Cardiac muscle cell (in vitro differentiated cells and primary cell): ENCODE measurements around the gene FBXL7. TPM values are rescaled to one million over a fixed set of nuclear protein-coding genes. Genes with fewer than 3 reads are reported as not detected.

Experiments
- DNase-seq, 2 donors: peaks; one replicate each; pipeline versions ENCODE4 v3.0.0 to v3.0.0-alpha.2; 2010 to 2017; ENCODE audit warnings: low read depth in 1 of 2, low spot score in 1 of 2
- H3K27ac ChIP-seq: fragments of 200-600 bp; sonication (generic); 2 replicates; pipeline ENCODE4 v1.5.1; 2016
- H3K27me3 ChIP-seq: fragments of 200-600 bp; sonication (generic); 2 replicates; pipeline ENCODE4 v1.6.0; 2016; ENCODE audit warnings: control low read depth
- H3K36me3 ChIP-seq: fragments of 200-600 bp; sonication (generic); 2 replicates; pipeline ENCODE4 v1.5.1; 2016; ENCODE audit warnings: control low read depth
- H3K4me1 ChIP-seq: fragments of 200-600 bp; sonication (generic); 2 replicates; pipeline ENCODE4 v1.8.1; 2017; ENCODE audit warnings: low read depth, mild to moderate bottlenecking, mixed run types
- H3K4me3 ChIP-seq: fragments of 200-600 bp; sonication (generic); 2 replicates; pipeline ENCODE4 v1.5.1; 2016; ENCODE audit warnings: mild to moderate bottlenecking
- H3K9me3 ChIP-seq: fragments of 200-600 bp; sonication (generic); 2 replicates; pipeline ENCODE4 v1.5.1; 2017; ENCODE audit warnings: low read depth, mild to moderate bottlenecking, control low read depth
- CTCF ChIP-seq: IDR thresholded peaks from 2 replicates; pipeline ENCODE4 v1.5.1; 2012; ENCODE audit warnings: low read depth, mild to moderate bottlenecking, low read length
- polyA plus RNA-seq: library from polyadenylated mRNA; unstranded; fragments of >200 nt; fragmentation: Nextera tagmentation; extraction: Ambion mirVana; gene quantifications from 2 replicates; pipeline ENCODE4 v1.2.1, GENCODE V29; 2016
- total RNA-seq: library from RNA; depleted of rRNA; stranded (reverse); fragments of >200 nt; gene quantifications from 2 replicates; pipeline ENCODE4 v1.2.3, GENCODE V29; 2016

FBXL7 gene
- total and polyA plus RNA-seq, 2 experiments from 2014 or later: 16.7 to 22.5 TPM

- no peak for TF ChIP-seq CTCF
- no peak overlapping the region for H3K27ac ChIP-seq
- no peaks in the 10 kb centered on the region for H3K9me3 ChIP-seq
- H3K27me3 ChIP-seq: no peaks in the 10 kb centered on the region
- DNase-seq: no peak
- H3K4me1 ChIP-seq: no peaks in the 10 kb centered on the region
- H3K4me3 ChIP-seq: no peak overlapping the region
- no peaks in the 10 kb centered on the region for H3K36me3 ChIP-seq
These were observed 393.9 kb downstream of the FBXL7 start for GRCh38 chr5:15893866-15894265.

DNA sequence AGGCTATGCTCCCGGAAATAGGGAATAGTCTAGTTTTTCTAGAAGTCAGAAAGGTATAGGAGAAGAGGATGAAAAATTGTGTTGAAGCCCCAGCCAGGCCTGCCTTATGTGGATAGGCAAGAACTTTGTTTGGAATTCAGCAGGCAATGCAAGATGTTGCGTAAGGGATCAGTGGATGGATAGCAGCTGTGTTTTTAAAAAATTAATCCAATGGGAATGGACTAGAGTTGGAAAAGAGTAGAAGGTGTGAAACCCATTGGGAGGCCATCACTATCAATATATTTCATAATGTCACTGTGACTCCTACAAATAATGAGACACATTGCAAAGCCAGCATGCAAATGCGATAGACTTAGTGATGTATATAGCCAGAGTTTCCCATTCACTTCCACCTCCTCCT lies 397.7 kb downstream of the FBXL7 start:
- no peak overlapping the region for H3K27ac ChIP-seq
- H3K4me1 ChIP-seq: no peaks in the 10 kb centered on the region
- H3K4me3 ChIP-seq: no peak overlapping the region
- no peaks in the 10 kb centered on the region for H3K9me3 ChIP-seq
- H3K36me3 ChIP-seq: no peaks in the 10 kb centered on the region
- no peaks in the 10 kb centered on the region for H3K27me3 ChIP-seq
- no peak for TF ChIP-seq CTCF
- DNase-seq: peak in 1 of 2 donors; percentile 56

DNA sequence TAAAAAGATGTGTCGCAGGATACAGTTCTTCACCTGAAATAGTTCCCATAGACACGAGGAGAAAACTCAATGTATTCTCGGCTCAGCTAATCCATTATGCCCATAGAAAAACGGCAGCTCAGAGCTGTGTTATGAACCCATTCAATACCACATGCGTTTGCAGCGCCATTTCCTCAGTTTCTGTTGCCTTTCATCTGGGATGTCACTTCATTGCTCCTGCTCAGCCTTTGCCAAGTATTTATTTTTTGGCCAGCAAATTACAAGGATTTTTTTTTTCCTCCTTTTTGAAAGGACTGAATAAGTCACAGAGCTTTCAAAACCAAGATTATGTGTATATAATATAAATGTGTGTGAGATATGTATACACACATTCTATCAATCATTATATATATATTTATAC lies 398.7 kb downstream of the FBXL7 start:
- Histone ChIP-seq H3K9me3 (no peaks in the 10 kb centered on the region), H3K4me1 (no peaks in the 10 kb centered on the region), H3K27ac (no peak overlapping the region), H3K4me3 (no peak overlapping the region), H3K27me3 (no peaks in the 10 kb centered on the region), H3K36me3 (no peaks in the 10 kb centered on the region)
- no peak for DNase-seq
- TF ChIP-seq CTCF: no peak

DNA sequence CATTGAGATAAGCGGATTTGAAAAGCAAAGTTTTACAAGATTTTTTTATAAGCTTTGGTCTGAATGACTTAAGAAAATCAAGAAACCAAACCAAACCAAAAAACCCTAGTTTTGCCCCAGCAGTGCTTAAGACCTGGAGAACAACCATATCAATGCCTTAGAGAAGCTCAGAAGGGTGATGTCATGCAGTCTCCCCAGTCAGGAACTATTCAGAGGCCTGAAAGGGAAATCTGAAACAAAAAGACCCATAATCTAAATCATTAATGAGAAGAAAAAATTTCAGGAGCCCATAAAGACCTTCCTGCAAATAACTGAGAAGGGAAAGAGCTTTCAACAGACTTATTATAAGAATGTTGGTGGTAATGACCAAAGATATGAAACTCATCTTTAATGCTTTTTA lies 399.5 kb downstream of the FBXL7 start:
- DNase-seq: no peak
- Histone ChIP-seq H3K27ac (no peak overlapping the region), H3K27me3 (no peaks in the 10 kb centered on the region), H3K4me3 (no peak overlapping the region), H3K36me3 (no peaks in the 10 kb centered on the region), H3K9me3 (no peaks in the 10 kb centered on the region), H3K4me1 (no peaks in the 10 kb centered on the region)
- no peak for TF ChIP-seq CTCF

DNA sequence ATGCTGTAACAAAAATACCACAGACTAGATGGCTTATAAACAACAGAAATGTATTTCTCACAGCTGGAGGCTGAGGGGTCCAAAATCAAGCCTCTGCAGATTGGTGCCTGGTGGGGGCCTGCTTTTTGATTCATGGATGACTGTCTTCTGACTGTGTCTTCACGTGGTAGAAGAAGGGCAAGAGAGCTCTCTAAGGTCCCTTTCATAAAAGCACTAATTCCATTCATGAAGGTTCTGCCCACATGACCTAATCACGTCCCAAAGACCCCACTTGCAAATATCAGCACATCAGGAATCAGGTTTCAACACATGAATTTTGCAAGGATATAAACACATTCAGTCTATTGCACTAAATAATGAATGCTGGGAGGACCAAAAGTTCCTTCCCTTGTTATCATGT lies 401.2 kb downstream of the FBXL7 start:
- TF ChIP-seq CTCF: no peak
- Histone ChIP-seq H3K27me3 (no peaks in the 10 kb centered on the region), H3K9me3 (no peaks in the 10 kb centered on the region), H3K36me3 (no peaks in the 10 kb centered on the region), H3K27ac (no peak overlapping the region), H3K4me3 (no peak overlapping the region), H3K4me1 (no peaks in the 10 kb centered on the region)
- no peak for DNase-seq

DNA sequence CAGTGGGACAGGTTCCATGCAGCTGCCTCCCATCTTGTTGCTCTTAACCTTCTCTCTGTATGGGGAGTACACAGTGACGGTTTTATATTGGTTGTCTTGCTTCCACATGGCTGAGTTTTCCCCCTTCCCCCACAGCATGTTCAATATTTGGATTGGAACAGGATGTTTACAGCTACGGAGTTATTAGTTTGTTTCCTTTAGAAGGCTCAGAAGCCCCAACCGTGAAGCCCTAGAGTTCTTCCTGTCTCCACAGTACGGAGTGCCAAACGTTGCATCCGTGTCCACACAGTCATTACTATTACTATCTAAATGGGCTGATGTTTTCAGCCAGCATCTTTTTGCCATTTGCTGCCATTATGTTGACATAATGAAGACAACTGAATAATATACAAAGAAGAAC lies 402.1 kb downstream of the FBXL7 start:
- H3K27ac ChIP-seq: no peak overlapping the region
- no peak for DNase-seq
- no peaks in the 10 kb centered on the region for H3K4me1 ChIP-seq
- no peaks in the 10 kb centered on the region for H3K36me3 ChIP-seq
- H3K9me3 ChIP-seq: no peaks in the 10 kb centered on the region
- no peak overlapping the region for H3K4me3 ChIP-seq
- H3K27me3 ChIP-seq: no peaks in the 10 kb centered on the region
- no peak for TF ChIP-seq CTCF
